GM12878 (cell line): Measurements from ENCODE around the gene RANBP1. TPM values are rescaled to one million over a fixed set of nuclear protein-coding genes. Genes with fewer than 3 reads are reported as not detected.

Experiments used
- ATAC-seq: fragments of 200-7000 bp; cut with Tn5 transposase; 3 replicates; pipeline ENCODE4 v1.9.1; 2020; ENCODE audit warnings: mild to moderate bottlenecking, moderate library complexity
- BruUV-seq: library from RNA; stranded (reverse); fragments of 400-500 nt; replicated peaks from 2 replicates; lab custom pipeline; 2021; lab: Mats Ljungman, UMichigan
- CTCF ChIA-PET: fragments of 300-600 bp; sonication (Branson Sonifier 250); formaldehyde crosslinking; extraction: SDS; loops from one replicate; lab custom pipeline; 2021; ENCODE audit warnings: inconsistent platforms; lab: Yijun Ruan, JAX
- POLR2A ChIA-PET: fragments of 350-600 bp; formaldehyde crosslinking; extraction: SDS; loops from one replicate; lab custom pipeline; 2021; ENCODE audit warnings: inconsistent platforms; lab: Charles Lee
- RAD21 ChIA-PET: fragments of 300-600 bp; sonication (Branson Sonifier 250); formaldehyde crosslinking; loops from one replicate; lab custom pipeline; 2023; ENCODE audit warnings: antibody characterized with exemption; ENCODE audit not compliant: unreplicated experiment; lab: Charles Lee
- SMC1A ChIA-PET: fragments of 300-600 bp; sonication (Branson Sonifier 250); formaldehyde crosslinking; loops from one replicate; lab custom pipeline; 2023; ENCODE audit not compliant: unreplicated experiment, uncharacterized antibody; lab: Charles Lee
- DNase-seq: peaks from one replicate; pipeline ENCODE4 v3.0.0-alpha.2; 2011; ENCODE audit warnings: low read depth, low spot score
- FAIRE-seq: peaks from 3 replicates; lab custom pipeline; 2011; peaks lifted over from hg19 to GRCh38; lab: Jason Lieb, UNC
- H2AFZ ChIP-seq: 2 replicates; pipeline ENCODE4 v1.6.0; 2011; ENCODE audit warnings: low read depth, low read length, control low read depth; ENCODE audit not compliant: control insufficient read depth
- H3K27ac ChIP-seq: 2 replicates; pipeline ENCODE4 v1.5.1; 2011; ENCODE audit warnings: control low read depth; ENCODE audit not compliant: control insufficient read depth, insufficient read depth
- H3K27me3 ChIP-seq, 2 experiments: replicated peaks in 1 of 2; 2 replicates each; pipeline versions ENCODE4 v1.6.0 to v1.6.1; 2011; ENCODE audit warnings: low read length in 1 of 2; ENCODE audit not compliant: control insufficient read depth in 2 of 2, insufficient read depth in 2 of 2
- H3K36me3 ChIP-seq, 2 experiments: 2 replicates each; pipeline ENCODE4 v1.5.1; 2011; ENCODE audit warnings: low read length in 1 of 2; ENCODE audit not compliant: control insufficient read depth in 2 of 2, insufficient read depth in 2 of 2
- H3K4me1 ChIP-seq: 2 replicates; pipeline ENCODE4 v1.6.1; 2011; ENCODE audit warnings: mild to moderate bottlenecking, low read length, moderate library complexity, mixed read lengths; ENCODE audit not compliant: control insufficient read depth, insufficient read depth
- H3K4me2 ChIP-seq: 2 replicates; pipeline ENCODE4 v1.6.0; 2011; ENCODE audit warnings: control low read depth; ENCODE audit not compliant: control insufficient read depth, insufficient read depth
- H3K4me3 ChIP-seq: fragments of 200-600 bp; sonication (generic); 2 replicates; pipeline ENCODE4 v1.5.1; 2016
- H3K79me2 ChIP-seq: 2 replicates; pipeline ENCODE4 v1.6.0; 2011; ENCODE audit warnings: low read length; ENCODE audit not compliant: control insufficient read depth, insufficient read depth
- H3K9ac ChIP-seq: 2 replicates; pipeline ENCODE4 v1.8.0; 2011; ENCODE audit warnings: low read length, control low read depth, mixed read lengths; ENCODE audit not compliant: control insufficient read depth, insufficient read depth
- H3K9me3 ChIP-seq: replicated peaks from 3 replicates; pipeline ENCODE4 v1.5.1; 2011; ENCODE audit warnings: mild to moderate bottlenecking, low read length; ENCODE audit not compliant: control insufficient read depth, insufficient read depth
- H4K20me1 ChIP-seq: 2 replicates; pipeline ENCODE4 v1.6.0; 2011; ENCODE audit not compliant: control insufficient read depth, insufficient read depth
- ASH2L ChIP-seq: fragments of 300-600, 200-600 bp; sonication (generic); IDR thresholded peaks from 2 replicates; pipeline ENCODE4 v1.6.1; 2017; ENCODE audit warnings: low read depth, mild to moderate bottlenecking, borderline replicate concordance
- EGR1 ChIP-seq, 2 experiments: IDR thresholded peaks; 1 replicate in 1 of 2; 2 replicates in 1 of 2; pipeline ENCODE4 v1.6.1; 2011 to 2012; ENCODE audit warnings: low read depth in 2 of 2, low read length in 2 of 2, borderline replicate concordance in 1 of 2, mild to moderate bottlenecking in 1 of 2, moderate library complexity in 1 of 2
- SIN3A ChIP-seq: IDR thresholded peaks from 2 replicates; pipeline ENCODE4 v1.6.1; 2012; ENCODE audit warnings: low read depth, low read length, improper control_type of control experiment
- YY1 ChIP-seq: IDR thresholded peaks from 2 replicates; pipeline ENCODE4 v1.6.1; 2011; ENCODE audit warnings: low read depth, mild to moderate bottlenecking, low read length
- WGBS: methylation state at CpG from one replicate; pipeline ENCODE4 v1.1.6; 2016; ENCODE audit warnings: low lambda C conversion rate; ENCODE audit not compliant: insufficient replicate concordance, insufficient coverage; ENCODE audit errors: missing lambda C conversion rate; 5-methylcytosine and 5-hydroxymethylcytosine counted together
- in situ Hi-C: fragments of 300-500 bp; cut with MboI; formaldehyde crosslinking; loops from 9 replicates; pipeline ENCODE4 v1.14.3; 2018; ENCODE audit warnings: mixed read lengths
- intact Hi-C: fragments of 100-400 bp; cut with micrococcal nuclease; formaldehyde crosslinking; loops from one replicate; pipeline ENCODE4 v1.14.2; 2022; ENCODE audit not compliant: unreplicated experiment
- polyA plus RNA-seq, 11 experiments: library from polyadenylated mRNA; depleted of rRNA in 4 of 11; unstranded in 6 of 11; stranded (reverse) in 5 of 11; fragments of >200 nt; fragmentation: Nextera tagmentation in 4 of 11; fragmentation: Illumina TruSeq in 1 of 11; extraction: Ambion mirVana in 4 of 11; extraction: Trizol in 1 of 11; gene quantifications; 1 replicate in 1 of 11; 2 replicates in 10 of 11; pipeline versions ENCODE4 v1.2.1 to v1.2.3, GENCODE V29; 2011 to 2016; ENCODE audit warnings: inconsistent platforms in 2 of 11, missing spikeins in 2 of 11, low read depth in 1 of 11
- total RNA-seq, 4 experiments: library from RNA; depleted of rRNA in 3 of 4; stranded (reverse); fragments of >200 nt in 3 of 4; fragmentation: Illumina TruSeq in 1 of 4; extraction: Trizol in 1 of 4; gene quantifications; 2 replicates each; pipeline versions ENCODE4 v1.2.1 to v1.2.3, GENCODE V29; 2013 to 2021
- TF ChIP-seq, protein P1 (sequence below): IDR thresholded peaks from 2 replicates; pipeline ENCODE4 v1.6.1; 2012; ENCODE audit warnings: low read depth, low read length, improper control_type of control experiment

The RANBP1 gene
- total and polyA plus RNA-seq, 10 of the 15 experiments (the other 5 are each of a cell fraction or from before 2014, with no cell fraction given) = 55.3 to 808 (median 394) TPM

DNA sequence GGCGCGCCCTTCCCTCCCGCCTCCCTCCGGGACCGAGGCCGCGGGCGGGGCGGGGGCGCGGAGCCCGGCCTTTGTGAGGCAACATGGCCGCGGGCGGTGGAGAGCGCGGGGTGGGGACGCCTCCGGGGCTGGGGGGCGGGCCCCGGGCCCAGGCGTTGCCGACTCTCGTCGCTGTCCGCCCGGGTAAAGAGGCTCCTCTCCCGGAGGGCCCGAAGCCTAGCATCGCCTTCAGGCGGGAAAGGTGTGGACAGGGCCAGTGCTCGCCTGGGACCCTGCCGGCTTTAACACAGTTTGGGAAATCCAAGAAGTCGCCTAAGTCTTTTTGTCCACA lies 35.5 kb upstream of the RANBP1 start:
- H3K4me1 ChIP-seq = peaks cover 8% of the 10 kb centered on the region
- peak overlapping the region; percentile 62 for H3K9ac ChIP-seq
- POLR2A ChIA-PET = no interaction called here
- RAD21 ChIA-PET = no interaction called here
- peak; percentile 79 for ATAC-seq
- peak overlapping the region; percentile 71 for H3K27ac ChIP-seq
- no peak for DNase-seq
- CTCF ChIA-PET = no interaction called here
- H3K9me3 ChIP-seq = no peaks in the 10 kb centered on the region
- H3K4me2 ChIP-seq = peak overlapping the region; percentile 97
- no peaks in the 10 kb centered on the region for H3K27me3 ChIP-seq
- H3K4me3 ChIP-seq = peak overlapping the region; percentile 93
- no TSS peak for BruUV-seq
- peaks cover 54% of the 10 kb centered on the region for H3K79me2 ChIP-seq
- SMC1A ChIA-PET = no interaction called here
- 0 out of 2 replicates have a peak, but pooled peaks have one; percentile 35 for TF ChIP-seq SIN3A
- TF ChIP-seq YY1 = peak; percentile 90
- TF ChIP-seq ASH2L = peak; percentile 17; the same call in 1 of the 2 replicates
- peak in 1 of 2 experiments; percentile 49; a peak in 1 of 3 replicates for TF ChIP-seq EGR1 (IDR thresholded peaks at IDR 0.05; ENCODE audit: borderline replicate concordance in 1 of 2, low read depth in 2 of 2, low read length in 2 of 2)
- TF ChIP-seq, protein P1, sequence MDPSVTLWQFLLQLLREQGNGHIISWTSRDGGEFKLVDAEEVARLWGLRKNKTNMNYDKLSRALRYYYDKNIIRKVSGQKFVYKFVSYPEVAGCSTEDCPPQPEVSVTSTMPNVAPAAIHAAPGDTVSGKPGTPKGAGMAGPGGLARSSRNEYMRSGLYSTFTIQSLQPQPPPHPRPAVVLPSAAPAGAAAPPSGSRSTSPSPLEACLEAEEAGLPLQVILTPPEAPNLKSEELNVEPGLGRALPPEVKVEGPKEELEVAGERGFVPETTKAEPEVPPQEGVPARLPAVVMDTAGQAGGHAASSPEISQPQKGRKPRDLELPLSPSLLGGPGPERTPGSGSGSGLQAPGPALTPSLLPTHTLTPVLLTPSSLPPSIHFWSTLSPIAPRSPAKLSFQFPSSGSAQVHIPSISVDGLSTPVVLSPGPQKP = no peak
- intact Hi-C loops = no loop called here
- H3K36me3 ChIP-seq = no peaks in the 10 kb centered on the region
- no peaks in the 10 kb centered on the region for H4K20me1 ChIP-seq
- in situ Hi-C loops = no loop called here
- FAIRE-seq = no peak
- H2AFZ ChIP-seq = peak overlapping the region; percentile 53
- WGBS = under 1% methylated on average over 16 of the region's 34 CpGs
